Gastroesophageal sphincter (tissue), 3 donors: Measurements from ENCODE around the gene CCDC194.

Source experiments
- EP300 ChIP-seq: sonication (generic); formaldehyde crosslinking; IDR thresholded peaks from one replicate; pipeline ENCODE4 v1.6.1; 2017; ENCODE audit warnings: antibody characterized with exemption, mild to moderate bottlenecking
- TF ChIP-seq, protein P1 (sequence below), 4 experiments: fragments of 200-600 bp in 2 of 4; fragments of 450-650 bp in 2 of 4; sonication (generic) in 1 of 4; IDR thresholded peaks; one replicate each; pipeline ENCODE4 v1.5.1; 2017 to 2019; ENCODE audit warnings: antibody characterized with exemption in 4 of 4, mild to moderate bottlenecking in 2 of 4, moderate library complexity in 2 of 4

GRCh38 chr19:17441241-17442021 is 47.4 kb upstream of the CCDC194 start:
- TF ChIP-seq, protein P1, sequence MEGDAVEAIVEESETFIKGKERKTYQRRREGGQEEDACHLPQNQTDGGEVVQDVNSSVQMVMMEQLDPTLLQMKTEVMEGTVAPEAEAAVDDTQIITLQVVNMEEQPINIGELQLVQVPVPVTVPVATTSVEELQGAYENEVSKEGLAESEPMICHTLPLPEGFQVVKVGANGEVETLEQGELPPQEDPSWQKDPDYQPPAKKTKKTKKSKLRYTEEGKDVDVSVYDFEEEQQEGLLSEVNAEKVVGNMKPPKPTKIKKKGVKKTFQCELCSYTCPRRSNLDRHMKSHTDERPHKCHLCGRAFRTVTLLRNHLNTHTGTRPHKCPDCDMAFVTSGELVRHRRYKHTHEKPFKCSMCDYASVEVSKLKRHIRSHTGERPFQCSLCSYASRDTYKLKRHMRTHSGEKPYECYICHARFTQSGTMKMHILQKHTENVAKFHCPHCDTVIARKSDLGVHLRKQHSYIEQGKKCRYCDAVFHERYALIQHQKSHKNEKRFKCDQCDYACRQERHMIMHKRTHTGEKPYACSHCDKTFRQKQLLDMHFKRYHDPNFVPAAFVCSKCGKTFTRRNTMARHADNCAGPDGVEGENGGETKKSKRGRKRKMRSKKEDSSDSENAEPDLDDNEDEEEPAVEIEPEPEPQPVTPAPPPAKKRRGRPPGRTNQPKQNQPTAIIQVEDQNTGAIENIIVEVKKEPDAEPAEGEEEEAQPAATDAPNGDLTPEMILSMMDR (IDR thresholded peaks at IDR 0.05): peak in 2 of 4 experiments; percentile 15 to 49
- TF ChIP-seq EP300: no peak
